Measurements from ENCODE around the gene C1orf167. TPM values are rescaled to one million over a fixed set of nuclear protein-coding genes. Genes with fewer than 3 reads are reported as not detected.

Gene C1orf167
- total and polyA plus RNA-seq, 4 donors: 0.37 TPM; not detected in 3

GRCh38 chr1:11784256-11784992, 22.4 kb downstream of the C1orf167 start:
- TF ChIP-seq FOXA1 (IDR thresholded peaks at IDR 0.05) (no peak), EGR1 (IDR thresholded peaks at IDR 0.05; ENCODE audit: low read depth in 2 of 2) (no peak), MAX (IDR thresholded peaks at IDR 0.05) (no peak), SP1 (IDR thresholded peaks at IDR 0.05) (no peak), JUND (IDR thresholded peaks at IDR 0.05) (no peak), ATF3 (IDR thresholded peaks at IDR 0.05) (no peak), ZBTB33 (IDR thresholded peaks at IDR 0.05) (no peak), CTCF (IDR thresholded peaks at IDR 0.05; ENCODE audit: low read depth, low read length, missing input control) (no peak), REST (IDR thresholded peaks at IDR 0.05) (no peak), RXRA (IDR thresholded peaks at IDR 0.05) (no peak)
- Histone ChIP-seq H3K36me3 (ENCODE audit: control insufficient read depth in 4 of 4, insufficient read depth in 3 of 4, low read depth in 1 of 4, low read length in 3 of 4) (peaks cover 0 to 2% (median 0%) of the 10 kb centered on the region in 4 donors), H3K27ac (ENCODE audit: low read depth in 1 of 2, low read length in 2 of 2) (peak overlapping the region; percentile 30 to 31), H3K9me3 (ENCODE audit: control insufficient read depth in 4 of 4, low read length in 3 of 4) (no peaks in the 10 kb centered on the region), H3K4me3 (ENCODE audit: low read depth in 1 of 3, low read length in 3 of 3) (no peak overlapping the region), H3K9ac (ENCODE audit: low read depth in 1 of 2, low read length in 2 of 2) (peak overlapping the region; percentile 2 to 24), H3K27me3 (ENCODE audit: control insufficient read depth in 4 of 4, insufficient read depth in 4 of 4, low read length in 3 of 4) (no peaks in the 10 kb centered on the region), H3K4me1 (ENCODE audit: control insufficient read depth in 4 of 4, insufficient read depth in 4 of 4, low read length in 3 of 4) (peaks cover 0 to 17% (median 14%) of the 10 kb centered on the region in 4 donors)
- 79% methylated on average over 21 of the region's 21 CpGs for WGBS
- DNase-seq (ENCODE audit: low spot score): no peak

- Histone ChIP-seq H3K36me3 (ENCODE audit: control insufficient read depth in 4 of 4, insufficient read depth in 3 of 4, low read depth in 1 of 4, low read length in 3 of 4) (peaks cover 0 to 2% (median 0%) of the 10 kb centered on the region in 4 donors), H3K9me3 (ENCODE audit: control insufficient read depth in 4 of 4, low read length in 3 of 4) (no peaks in the 10 kb centered on the region), H3K27me3 (ENCODE audit: control insufficient read depth in 4 of 4, insufficient read depth in 4 of 4, low read length in 3 of 4) (no peaks in the 10 kb centered on the region), H3K9ac (ENCODE audit: low read depth in 1 of 2, low read length in 2 of 2) (peak overlapping the region; percentile 2 to 24), H3K4me3 (ENCODE audit: low read depth in 1 of 3, low read length in 3 of 3) (no peak overlapping the region), H3K4me1 (ENCODE audit: control insufficient read depth in 4 of 4, insufficient read depth in 4 of 4, low read length in 3 of 4) (peaks cover 0 to 21% (median 14%) of the 10 kb centered on the region in 4 donors), H3K27ac (ENCODE audit: low read depth in 1 of 2, low read length in 2 of 2) (peak overlapping the region; percentile 30 to 31)
- peak; percentile 73 for DNase-seq (ENCODE audit: low spot score)
- WGBS: 6% methylated on average over 30 of the region's 30 CpGs
- TF ChIP-seq RAD21 (IDR thresholded peaks at IDR 0.05) (peak; percentile 68 to 81), CTCF (IDR thresholded peaks at IDR 0.05; ENCODE audit: low read depth, low read length, missing input control) (peak; percentile 74), ZBTB33 (IDR thresholded peaks at IDR 0.05) (no peak)
These were observed 23.2 kb downstream of the C1orf167 start for GRCh38 chr1:11784993-11785769.
